ENCODE data around the gene CTPS2.

DNA sequence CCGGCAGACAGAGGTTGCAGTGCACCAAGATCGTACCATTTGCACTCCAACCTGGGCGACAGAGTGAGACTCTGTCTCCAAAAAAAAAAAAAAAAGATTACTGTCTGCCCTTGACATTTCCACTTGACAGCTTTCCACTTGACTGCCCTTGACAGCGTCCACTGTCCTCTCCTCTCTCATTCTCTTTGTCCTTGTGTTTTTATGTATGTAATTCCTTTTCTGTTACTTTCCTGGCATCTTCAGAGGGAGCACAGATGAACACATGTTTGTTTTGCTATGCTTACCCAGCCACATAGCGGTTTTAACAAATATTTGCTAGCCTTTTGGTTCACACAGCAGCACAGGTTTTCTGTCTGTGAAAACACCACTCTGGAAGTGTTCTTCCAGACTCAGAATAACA lies 33.2 kb upstream of the CTPS2 start:
- TF ChIP-seq, protein P1, sequence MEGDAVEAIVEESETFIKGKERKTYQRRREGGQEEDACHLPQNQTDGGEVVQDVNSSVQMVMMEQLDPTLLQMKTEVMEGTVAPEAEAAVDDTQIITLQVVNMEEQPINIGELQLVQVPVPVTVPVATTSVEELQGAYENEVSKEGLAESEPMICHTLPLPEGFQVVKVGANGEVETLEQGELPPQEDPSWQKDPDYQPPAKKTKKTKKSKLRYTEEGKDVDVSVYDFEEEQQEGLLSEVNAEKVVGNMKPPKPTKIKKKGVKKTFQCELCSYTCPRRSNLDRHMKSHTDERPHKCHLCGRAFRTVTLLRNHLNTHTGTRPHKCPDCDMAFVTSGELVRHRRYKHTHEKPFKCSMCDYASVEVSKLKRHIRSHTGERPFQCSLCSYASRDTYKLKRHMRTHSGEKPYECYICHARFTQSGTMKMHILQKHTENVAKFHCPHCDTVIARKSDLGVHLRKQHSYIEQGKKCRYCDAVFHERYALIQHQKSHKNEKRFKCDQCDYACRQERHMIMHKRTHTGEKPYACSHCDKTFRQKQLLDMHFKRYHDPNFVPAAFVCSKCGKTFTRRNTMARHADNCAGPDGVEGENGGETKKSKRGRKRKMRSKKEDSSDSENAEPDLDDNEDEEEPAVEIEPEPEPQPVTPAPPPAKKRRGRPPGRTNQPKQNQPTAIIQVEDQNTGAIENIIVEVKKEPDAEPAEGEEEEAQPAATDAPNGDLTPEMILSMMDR (conservative IDR thresholded peaks at IDR 0.05), result no peak
- TF ChIP-seq ZFX (IDR thresholded peaks at IDR 0.05), result no peak

All from C4-2B (cell line).